ENCODE data around the gene SRGAP3.

SRGAP3 gene

DNA sequence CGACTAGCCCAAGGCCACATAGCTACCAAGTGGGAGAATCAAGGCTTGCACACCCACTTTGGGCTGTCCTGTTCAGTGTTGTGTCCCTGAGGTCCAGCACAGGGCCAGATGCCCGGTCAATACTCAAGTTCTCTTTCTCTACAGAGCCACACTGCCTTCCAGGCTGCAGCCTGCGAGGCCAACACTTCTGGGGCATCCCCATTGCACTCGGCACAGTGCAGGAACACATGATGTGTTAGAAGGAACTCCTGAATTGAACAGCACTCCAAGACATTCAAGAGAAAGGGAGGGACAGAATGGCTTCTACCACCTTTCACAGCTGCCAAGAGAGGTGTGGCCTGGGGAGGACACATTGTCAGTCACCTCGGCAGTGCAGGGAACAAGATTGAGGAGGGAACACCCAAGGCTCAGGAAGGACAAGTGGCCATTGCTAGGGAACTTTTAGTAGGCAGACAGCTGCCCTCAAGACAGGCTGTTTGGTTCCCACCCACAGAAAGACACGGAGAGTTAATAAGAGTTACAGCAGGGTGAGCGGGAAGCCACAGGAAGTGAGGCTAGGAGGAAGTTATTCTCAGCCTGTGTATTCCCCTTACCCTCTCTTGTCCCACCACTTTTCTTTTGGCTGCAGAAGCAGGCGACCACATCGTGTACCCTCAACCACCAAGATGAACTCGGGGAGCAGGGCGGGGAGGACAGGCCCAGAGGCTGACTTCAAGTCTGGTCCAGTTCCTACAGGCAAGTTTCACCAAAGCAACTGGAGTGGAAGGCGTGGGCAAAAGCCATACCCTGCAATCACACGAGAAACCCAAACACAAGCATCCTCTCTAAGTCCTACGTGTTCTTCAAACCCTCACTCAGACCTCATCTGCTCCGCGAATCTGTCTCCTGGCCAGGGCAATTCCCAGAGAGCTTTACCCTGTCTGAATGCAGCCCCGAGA is 69.4 kb downstream of the SRGAP3 start:
- no peak for DNase-seq (ENCODE audit: low read depth in 2 of 2, low spot score in 1 of 2)

DNA sequence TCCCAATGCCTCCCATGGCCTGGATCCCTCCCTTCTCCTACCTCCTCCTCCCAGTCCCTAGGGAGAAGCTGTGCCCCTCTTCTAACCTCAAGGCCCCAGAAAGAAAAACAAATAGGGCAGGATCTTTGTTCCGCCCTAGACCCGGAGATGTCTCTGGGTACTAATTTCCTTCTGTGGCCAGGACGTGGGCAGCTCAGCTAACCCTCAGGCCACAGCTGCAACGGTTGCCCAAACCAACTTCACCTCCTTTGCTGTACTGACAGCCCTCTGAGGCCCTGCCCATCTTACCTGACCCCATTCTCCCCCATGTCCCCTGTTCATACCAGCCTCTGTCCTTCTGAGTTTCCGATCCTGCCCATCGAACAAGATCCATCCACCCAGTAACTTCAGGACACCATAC is 70.7 kb downstream of the SRGAP3 start:
- DNase-seq (ENCODE audit: low read depth in 2 of 2, low spot score in 1 of 2) = no peak

DNA sequence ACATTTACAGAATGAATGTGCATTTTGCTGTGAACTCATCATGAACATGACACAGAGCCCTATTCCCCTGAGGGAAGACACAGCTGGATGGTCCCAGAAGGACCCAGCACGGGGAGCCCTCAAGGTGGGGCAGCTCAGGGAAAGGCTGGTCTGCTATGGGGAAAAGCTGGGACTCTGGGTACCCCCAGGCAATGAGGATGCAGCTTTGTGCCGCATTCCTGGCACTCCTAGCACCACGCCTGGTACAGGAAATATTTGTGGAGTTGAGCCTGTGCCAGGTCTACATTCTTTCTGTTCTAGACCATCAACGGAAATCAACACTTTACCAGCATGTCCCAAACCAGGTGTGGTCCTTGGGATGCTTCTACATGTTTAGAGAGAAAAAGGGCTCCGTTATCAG is 74.0 kb downstream of the SRGAP3 start:
- DNase-seq (ENCODE audit: low read depth in 2 of 2, low spot score in 1 of 2) = no peak

DNA sequence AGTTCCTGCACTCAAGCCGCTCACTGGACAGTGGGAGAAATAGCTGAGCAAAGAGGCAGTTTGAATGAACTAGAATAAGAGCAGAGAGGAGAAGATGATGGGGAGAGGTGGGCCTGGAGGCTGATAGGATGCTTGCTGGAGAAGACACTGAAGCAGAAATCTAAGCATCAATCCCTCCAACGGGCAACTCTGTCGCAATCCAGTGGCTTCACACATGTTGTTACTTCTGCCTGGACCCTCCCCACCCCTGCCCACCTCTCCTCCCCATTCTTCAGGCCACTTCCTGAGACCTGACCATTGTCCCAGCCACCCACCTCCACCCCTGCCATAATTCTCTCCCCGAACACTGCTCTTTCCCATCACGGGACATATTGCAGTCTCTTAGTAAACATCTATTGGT is 76.0 kb downstream of the SRGAP3 start:
- DNase-seq (ENCODE audit: low read depth in 2 of 2, low spot score in 1 of 2) = no peak

DNA sequence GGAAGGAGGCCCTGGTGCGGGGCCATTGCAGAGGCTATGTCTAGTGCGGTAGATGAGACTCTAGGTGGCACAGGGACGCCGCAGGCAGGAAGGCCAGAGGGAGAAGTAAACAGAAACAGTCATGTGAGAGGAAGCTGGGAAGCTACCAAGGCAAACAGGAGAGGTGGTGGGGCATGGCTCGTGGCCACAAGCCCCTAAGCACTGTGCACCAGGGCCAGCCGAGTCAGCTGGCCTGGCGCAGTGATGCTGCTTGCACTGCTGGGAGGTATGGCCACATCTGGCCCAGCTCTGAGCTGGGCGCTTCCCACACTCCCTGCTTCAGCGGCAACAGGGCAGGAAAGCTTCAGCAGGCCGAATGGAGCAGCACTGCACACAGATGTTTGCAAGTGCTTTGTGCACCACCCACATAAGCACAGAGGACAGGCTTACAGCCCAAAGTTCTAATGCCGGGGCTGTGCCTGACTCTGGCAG is 76.6 kb downstream of the SRGAP3 start:
- DNase-seq (ENCODE audit: low read depth in 2 of 2, low spot score in 1 of 2) = no peak

DNA sequence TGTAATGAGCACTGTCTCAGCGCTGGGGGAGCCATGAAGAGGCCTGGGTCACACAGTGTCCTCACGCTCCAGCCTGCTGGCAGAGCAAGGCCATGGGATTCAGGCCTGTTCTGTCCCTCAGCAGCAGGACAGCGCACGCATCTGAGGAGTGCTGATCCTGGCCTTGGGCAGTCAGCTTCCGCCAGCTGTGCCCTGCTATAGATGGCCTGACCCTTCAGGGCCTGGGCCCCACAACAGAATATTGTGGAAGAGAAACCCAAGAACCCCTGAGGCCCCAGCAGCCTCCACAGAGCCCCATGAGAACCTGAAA is 78.6 kb downstream of the SRGAP3 start:
- no peak for DNase-seq (ENCODE audit: low read depth in 2 of 2, low spot score in 1 of 2)

DNA sequence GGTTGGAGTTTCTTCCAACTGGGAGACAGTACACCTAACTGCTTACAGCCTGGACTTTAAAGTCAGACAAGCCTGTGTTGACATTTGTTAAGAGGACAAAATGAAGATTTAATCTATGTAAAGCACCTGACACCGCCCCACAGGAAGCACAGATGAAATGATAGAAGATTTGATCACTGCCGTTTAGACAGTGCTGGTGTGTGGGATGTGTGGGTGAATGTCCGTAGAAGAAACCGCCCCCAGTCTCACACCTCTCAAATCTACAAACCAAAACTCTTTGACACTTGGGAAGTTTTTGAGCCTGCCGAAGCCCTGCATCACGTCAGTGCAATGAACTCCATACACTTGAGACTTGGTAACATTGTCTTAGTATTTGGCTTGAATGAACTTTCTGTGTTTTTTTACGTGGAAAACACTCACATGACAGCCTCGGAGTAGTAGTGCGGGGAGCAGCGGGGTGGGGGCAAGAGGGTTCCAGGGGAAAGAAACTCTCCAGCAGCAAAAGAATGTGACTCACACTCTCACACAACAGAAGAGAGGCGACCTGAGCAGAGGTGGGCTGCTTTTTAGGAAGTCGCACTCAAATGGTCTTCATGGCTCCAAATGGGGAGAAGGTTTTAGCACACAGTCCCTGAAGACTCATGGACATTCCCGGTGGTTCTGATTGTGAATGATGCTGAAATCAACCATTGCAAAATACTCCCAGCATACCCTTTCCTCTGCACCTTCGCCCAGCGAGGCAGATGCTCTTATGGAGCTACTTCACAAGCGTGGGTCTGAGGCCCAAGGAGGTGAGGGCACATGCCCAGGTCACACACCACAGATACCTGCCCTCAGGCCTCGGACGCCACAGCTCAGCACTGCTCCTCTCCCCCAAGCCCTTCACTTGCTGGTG is 79.2 kb downstream of the SRGAP3 start:
- peak in 1 of 2 donors; percentile 9 for DNase-seq (ENCODE audit: low read depth in 2 of 2, low spot score in 1 of 2)

DNA sequence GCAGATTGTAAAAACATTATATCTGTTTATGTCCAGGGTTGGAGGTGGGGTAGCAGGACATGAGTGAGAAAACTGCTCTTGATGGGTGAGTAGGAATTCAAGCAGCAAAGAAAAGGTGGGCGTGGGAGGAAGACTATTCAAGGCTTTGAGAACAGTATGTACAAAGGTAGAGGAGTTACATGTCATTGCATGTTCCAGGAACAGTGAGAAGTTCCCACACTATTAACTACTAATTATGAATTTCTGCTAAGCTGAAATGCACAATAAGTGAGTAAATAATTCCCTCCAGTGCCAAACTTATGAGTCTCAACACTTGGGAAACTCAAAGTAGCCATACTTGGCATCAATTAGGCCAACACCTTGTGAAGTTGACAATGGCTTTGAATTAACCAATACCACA is 80.1 kb downstream of the SRGAP3 start:
- no peak for DNase-seq (ENCODE audit: low read depth in 2 of 2, low spot score in 1 of 2)

DNA sequence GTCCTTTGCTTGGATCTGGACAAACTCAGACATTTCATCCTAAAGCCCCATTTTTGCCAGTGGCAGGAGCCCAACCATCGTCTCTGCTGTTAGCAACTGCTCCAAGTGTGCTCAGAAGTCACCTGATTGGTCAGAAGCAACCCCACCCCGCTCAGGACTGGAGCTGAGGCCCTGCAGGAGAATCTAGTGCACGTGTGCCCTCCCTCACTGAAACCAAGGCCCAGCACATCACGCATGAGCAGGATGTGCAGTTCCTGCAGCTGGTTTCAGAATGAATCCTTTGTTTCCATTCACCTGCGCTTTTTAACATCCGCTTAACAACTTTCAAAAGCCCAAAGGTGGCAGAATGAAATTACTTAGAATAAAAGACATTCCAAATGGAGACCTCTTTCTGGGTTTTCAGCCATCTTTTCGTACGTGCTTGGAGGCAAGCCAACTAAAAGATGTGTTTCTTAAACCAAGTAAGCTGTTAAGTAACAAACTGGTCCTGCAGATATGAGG is 81.2 kb downstream of the SRGAP3 start:
- DNase-seq (ENCODE audit: low read depth in 2 of 2, low spot score in 1 of 2) = no peak

DNA sequence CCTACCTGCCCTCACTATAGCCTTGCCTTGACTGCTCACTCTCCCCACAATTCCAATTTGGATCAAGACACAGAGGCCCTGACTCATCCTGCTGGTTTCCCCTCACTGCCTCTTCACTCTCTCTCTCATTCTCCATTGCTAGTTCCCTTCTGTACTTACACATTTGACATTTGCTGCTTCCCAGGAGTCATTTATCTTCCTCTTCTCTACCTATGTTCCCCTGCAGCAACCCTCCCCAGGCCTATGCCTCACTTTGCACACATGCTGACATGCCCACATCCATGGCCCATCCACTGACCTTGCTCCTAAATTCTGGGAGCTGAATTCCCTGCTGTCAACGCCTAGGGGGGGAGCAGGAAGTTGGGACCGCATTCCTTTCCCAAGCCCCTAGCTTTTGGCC is 82.2 kb downstream of the SRGAP3 start:
- DNase-seq (ENCODE audit: low read depth in 2 of 2, low spot score in 1 of 2) = no peak

DNA sequence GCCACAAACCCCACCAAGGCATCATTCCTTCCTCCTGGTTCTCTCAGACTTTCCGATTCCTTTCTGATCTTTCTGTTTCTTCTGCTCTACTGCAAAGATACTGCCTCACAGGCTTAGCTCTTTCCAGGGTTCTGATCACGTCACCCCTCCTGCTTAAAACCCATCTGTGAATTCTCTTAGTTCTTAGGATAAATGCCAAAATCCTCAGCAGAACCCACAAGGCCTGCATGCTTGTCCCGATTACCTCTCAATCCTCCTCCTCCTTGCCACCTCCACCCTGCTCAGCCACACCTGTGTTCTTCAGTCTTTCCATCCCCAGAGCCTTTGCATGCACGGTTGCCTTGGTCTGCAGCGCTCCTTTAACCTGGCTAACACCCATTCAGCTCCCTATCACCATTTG is 84.0 kb downstream of the SRGAP3 start:
- no peak for DNase-seq (ENCODE audit: low read depth in 2 of 2, low spot score in 1 of 2)

DNA sequence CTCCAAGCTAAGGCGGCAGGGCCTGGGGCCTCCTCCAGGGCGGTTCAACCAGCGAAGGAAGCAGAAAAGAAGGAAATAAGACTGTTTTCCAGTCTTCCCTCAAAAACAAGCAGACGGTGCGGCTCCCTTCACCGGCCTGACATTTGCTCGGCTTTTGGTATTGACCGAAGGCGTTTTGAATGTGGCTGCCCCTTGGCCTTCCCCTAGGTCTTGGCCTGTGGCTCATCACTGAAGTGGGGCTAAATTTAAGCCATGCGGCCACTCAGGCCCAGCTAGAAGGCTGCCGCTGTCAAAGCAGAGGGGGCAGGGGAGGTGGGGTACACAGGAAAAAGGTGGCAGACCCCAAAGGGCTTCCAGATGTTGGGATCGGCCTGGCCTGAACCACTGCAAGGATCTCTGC is 86.2 kb downstream of the SRGAP3 start:
- DNase-seq (ENCODE audit: low read depth in 2 of 2, low spot score in 1 of 2) = no peak

DNA sequence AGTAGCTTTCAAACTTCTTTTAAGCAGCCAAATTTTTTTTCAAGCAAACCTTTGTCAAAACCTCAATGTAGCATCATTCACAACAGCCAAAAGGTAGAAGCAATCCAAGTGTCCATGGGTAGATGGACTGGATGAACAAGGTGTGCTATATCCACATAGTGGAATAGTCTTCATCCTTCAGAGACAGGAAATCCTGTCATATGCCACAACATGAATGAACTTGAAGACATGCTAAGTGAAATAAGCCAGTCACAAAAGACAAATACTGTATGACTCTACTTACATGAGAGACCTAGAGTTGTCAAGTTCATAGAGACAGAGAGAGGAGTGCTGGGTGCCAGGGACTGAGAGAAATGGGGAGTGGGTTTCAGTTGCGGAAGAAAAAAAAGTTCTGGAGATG is 87.6 kb downstream of the SRGAP3 start:
- no peak for DNase-seq (ENCODE audit: low read depth in 2 of 2, low spot score in 1 of 2)

DNA sequence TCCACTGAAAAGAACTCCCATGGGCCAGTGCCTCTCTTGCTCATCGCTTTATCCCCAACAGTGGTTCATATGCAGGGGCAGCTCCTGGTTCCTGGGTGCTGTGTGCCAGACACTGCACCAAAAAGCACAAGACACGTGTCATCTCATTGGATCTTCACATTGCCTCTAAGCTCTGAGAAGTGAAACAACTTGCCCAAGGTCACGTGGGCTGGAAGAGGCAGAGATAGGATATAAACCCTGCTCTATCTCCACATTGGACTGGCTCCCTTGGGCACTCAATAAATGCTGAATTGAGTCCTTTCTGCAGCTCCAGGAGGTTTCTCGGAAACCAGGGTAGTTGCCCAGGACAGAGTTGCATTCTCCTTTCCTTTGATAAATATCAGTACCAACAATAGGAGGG is 88.1 kb downstream of the SRGAP3 start:
- no peak for DNase-seq (ENCODE audit: low read depth in 2 of 2, low spot score in 1 of 2)

DNA sequence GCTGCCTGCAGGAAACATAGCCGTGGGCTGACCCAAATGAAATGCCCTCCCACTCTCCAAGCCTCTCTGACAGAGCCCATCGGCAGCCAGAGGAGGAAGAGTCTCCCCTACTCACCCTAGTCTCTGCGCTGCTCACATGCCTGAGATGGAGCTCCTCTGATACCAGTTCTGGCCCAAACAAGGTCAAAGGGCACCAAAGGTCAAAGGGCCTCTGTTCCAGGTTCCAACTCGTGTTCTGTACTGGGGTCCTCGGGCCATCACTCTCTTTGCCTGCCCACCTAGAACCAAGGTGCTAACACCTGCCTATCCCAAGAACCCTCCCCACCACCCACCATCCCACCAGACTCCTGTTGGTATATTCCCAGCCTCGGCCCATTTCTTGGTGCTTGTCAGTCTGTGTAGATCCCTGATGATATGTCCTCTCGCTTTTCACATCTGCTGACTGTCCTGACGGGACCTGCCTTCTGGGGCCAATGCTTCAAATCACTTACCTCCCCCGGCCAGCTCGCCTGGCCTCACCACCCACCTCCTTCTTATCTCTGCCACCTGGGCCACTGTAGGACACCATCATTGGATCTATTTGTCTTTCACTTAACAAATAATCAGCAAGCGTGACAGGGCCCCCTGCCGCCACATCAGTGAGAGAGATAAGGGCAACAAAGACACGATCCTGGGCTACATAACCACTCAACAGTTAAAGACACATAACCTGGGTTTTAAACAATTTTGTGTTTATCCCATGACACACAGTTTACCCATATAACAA is 90.4 kb downstream of the SRGAP3 start:
- DNase-seq (ENCODE audit: low read depth in 2 of 2, low spot score in 1 of 2) = no peak

DNA sequence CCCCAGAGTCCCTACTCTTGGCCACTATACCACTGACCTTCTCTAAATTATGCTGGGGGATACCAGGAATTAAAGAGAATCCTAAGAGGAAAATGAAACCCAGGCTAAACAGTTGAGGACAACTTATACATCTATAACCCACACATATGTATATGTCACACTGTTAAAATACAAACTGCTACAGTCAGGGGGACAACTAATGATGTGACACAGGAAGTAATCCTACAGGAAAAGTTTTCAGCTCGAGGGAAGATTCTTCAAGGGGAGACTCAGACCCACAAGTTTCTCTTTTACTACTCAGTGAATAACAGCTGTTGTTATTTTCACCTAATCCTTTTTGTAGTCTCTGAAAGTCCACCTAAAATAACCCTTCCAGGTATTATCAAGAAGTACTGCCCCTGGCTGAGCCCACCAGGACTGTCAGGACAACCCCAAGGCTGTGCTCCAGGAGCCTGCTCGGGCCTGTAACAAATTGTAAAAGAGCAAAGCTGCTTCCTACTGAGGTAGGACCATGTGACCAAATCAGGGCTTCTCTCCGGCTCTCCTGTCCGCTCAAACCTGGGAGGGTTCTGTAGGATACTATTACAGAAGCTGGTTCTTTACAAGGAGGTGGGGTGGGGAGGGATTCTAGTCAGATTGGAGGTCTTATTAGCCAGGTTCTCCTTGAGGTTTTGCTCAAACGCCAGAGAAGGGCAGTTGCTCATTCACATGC is 91.6 kb downstream of the SRGAP3 start:
- no peak for DNase-seq (ENCODE audit: low read depth in 2 of 2, low spot score in 1 of 2)

DNA sequence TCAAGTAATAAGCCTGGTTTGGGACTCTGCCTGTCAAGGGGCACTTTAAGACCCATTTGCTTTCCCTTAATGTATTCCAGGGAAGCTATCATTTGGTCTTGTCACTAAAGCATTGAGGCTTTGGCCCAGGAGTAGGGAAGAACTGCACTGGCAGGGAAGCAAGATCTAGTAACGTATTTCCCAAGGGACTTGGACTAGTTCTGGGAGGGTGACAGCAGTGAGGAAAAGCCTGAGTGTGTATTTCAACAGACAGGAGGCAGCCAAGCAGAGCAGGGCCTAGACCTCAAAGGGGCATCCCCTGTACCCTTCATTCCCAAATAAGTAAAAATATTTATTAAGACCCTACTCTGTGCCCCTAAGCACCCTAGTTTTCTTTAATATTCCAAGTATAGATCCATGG is 92.8 kb downstream of the SRGAP3 start:
- no peak for DNase-seq (ENCODE audit: low read depth in 2 of 2, low spot score in 1 of 2)

DNA sequence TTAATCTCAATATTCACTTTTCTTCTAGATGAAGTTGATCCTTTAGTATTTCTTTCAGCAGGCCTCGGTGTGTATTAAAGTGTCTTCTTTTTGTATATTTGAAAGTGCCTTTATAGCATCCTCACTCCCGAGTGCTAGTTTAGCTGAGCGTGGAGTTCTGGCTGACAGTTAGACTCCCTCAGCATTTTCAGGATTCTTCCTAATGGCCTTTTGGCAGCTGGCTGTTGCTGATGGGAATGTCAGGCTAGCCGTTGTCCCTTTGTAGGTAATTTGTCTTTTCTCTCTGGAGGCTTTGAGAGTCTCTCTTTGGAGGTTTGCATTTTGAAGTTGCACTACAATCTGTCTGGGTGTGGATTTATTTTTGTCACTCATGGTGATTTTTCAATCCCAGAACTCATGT is 94.4 kb downstream of the SRGAP3 start:
- DNase-seq (ENCODE audit: low read depth in 2 of 2, low spot score in 1 of 2) = no peak

DNA sequence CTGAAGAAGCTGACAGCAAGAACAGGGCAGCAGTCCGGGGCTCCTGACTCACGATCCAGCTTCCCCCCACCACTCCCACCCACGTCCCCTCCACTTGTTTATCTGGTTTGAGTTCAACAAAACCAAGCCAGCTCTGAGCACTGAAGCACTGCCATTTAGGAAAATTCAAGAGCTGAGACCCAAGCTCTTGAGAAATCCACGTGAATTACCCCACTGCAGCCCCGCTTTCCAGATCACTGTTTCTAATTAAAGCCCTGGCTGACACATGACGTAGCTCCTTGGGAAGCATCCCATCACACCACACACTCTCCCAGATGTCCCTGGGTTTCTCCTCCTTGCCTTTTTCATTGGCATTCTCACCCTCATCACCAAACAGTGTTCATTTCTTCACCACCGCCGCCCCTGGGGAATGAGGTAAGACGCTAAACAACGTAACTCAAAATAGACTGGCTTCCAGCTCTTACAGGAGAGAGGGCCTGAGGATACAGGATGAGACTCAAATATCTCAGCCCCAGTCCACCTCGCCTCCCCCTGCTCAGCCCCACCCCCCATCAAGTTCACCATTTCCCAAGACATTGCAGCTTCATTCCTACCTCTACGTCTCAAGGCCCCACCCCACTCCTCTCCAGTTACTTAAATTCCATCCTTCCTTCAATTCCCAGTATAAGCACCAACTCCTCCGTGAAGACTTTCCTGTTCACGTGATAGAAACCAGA is 95.4 kb downstream of the SRGAP3 start:
- DNase-seq (ENCODE audit: low read depth in 2 of 2, low spot score in 1 of 2) = no peak

DNA sequence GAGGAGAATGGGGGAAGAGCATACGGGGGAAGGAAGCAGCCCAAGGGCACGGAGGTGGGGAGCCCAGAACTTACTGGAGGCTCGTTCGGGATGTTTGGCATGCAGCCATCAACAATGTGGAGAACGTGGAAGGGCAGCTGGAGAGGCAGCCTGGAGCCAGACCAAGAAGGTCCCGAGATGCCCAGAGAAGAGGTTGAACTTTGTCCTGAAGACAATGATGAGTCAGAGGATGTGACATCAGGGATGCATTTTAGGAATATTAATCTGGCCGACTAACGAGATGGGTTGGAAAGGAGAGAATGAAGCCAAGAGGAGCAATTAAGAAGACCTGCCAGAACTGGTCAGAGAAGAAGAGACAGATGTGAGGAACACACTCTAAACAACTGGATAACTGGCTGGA is 98.2 kb downstream of the SRGAP3 start:
- DNase-seq (ENCODE audit: low read depth in 2 of 2, low spot score in 1 of 2) = no peak
